ENCODE data around the gene MBP.

MBP gene

GRCh38 chr18:76986406-76986805 lies 146.2 kb downstream of the MBP start:
- DNase-seq (ENCODE audit: low read depth), result no peak

- DNase-seq (ENCODE audit: low read depth), result no peak
These were observed 146.7 kb downstream of the MBP start for GRCh38 chr18:76985951-76986236.

GRCh38 chr18:76985156-76985950 lies 147.2 kb downstream of the MBP start:
- DNase-seq (ENCODE audit: low read depth), result no peak

GRCh38 chr18:76984193-76985155 lies 148.1 kb downstream of the MBP start:
- no peak for DNase-seq (ENCODE audit: low read depth)

- no peak for DNase-seq (ENCODE audit: low read depth)
These were observed 149.0 kb downstream of the MBP start for GRCh38 chr18:76983613-76984051.

GRCh38 chr18:76982841-76983583 lies 149.6 kb downstream of the MBP start:
- peak; percentile 71 for DNase-seq (ENCODE audit: low read depth)

- DNase-seq (ENCODE audit: low read depth), result no peak
These were observed 150.5 kb downstream of the MBP start for GRCh38 chr18:76982038-76982437.

GRCh38 chr18:76981396-76981968 lies 151.1 kb downstream of the MBP start:
- no peak for DNase-seq (ENCODE audit: low read depth)

GRCh38 chr18:76980663-76981395 lies 151.8 kb downstream of the MBP start:
- no peak for DNase-seq (ENCODE audit: low read depth)

GRCh38 chr18:76979906-76980305 lies 152.7 kb downstream of the MBP start:
- no peak for DNase-seq (ENCODE audit: low read depth)

GRCh38 chr18:76979111-76979751 lies 153.4 kb downstream of the MBP start:
- no peak for DNase-seq (ENCODE audit: low read depth)

GRCh38 chr18:76978616-76979015 lies 154.0 kb downstream of the MBP start:
- DNase-seq (ENCODE audit: low read depth), result no peak

- DNase-seq (ENCODE audit: low read depth), result no peak
These were observed 154.8 kb downstream of the MBP start for GRCh38 chr18:76977684-76978232.

GRCh38 chr18:76977108-76977621 lies 155.4 kb downstream of the MBP start:
- DNase-seq (ENCODE audit: low read depth), result no peak

- DNase-seq (ENCODE audit: low read depth), result no peak
These were observed 156.9 kb downstream of the MBP start for GRCh38 chr18:76975577-76976110.

GRCh38 chr18:76974386-76974785 lies 158.2 kb downstream of the MBP start:
- no peak for DNase-seq (ENCODE audit: low read depth)

GRCh38 chr18:76973520-76974266 lies 158.9 kb downstream of the MBP start:
- no peak for DNase-seq (ENCODE audit: low read depth)

GRCh38 chr18:76972846-76973519 lies 159.6 kb downstream of the MBP start:
- DNase-seq (ENCODE audit: low read depth), result no peak

GRCh38 chr18:76972241-76972640 lies 160.3 kb downstream of the MBP start:
- DNase-seq (ENCODE audit: low read depth), result no peak

Measured in EH (cell line).